Duodenal mucosa (tissue), 2 donors: Measurements from ENCODE around the gene EFCAB11.

Source experiments
- H3K27ac ChIP-seq: one replicate; pipeline ENCODE4 v1.7.0; 2013; ENCODE audit warnings: low read depth, low read length
- H3K27me3 ChIP-seq, 2 donors: one replicate each; pipeline ENCODE4 v1.7.0; 2013; ENCODE audit warnings: low read length in 2 of 2, control low read depth in 1 of 2; ENCODE audit not compliant: insufficient read depth in 2 of 2, control insufficient read depth in 1 of 2
- H3K36me3 ChIP-seq, 2 donors: one replicate each; pipeline ENCODE4 v1.7.0; 2013; ENCODE audit warnings: low read length in 2 of 2, control low read depth in 1 of 2; ENCODE audit not compliant: insufficient read depth in 2 of 2, control insufficient read depth in 1 of 2
- H3K4me1 ChIP-seq, 2 donors: one replicate each; pipeline ENCODE4 v1.7.0; 2013; ENCODE audit warnings: low read length in 2 of 2, control low read depth in 1 of 2; ENCODE audit not compliant: insufficient read depth in 2 of 2, control insufficient read depth in 1 of 2
- H3K4me3 ChIP-seq, 2 donors: one replicate each; pipeline ENCODE4 v1.7.0; 2013; ENCODE audit warnings: low read length in 2 of 2, low read depth in 1 of 2
- H3K9ac ChIP-seq, 2 donors: one replicate each; pipeline ENCODE4 v1.7.0; 2013; ENCODE audit warnings: low read length in 2 of 2, low read depth in 1 of 2
- H3K9me3 ChIP-seq, 2 donors: one replicate each; pipeline ENCODE4 v1.7.0; 2013; ENCODE audit warnings: low read length in 2 of 2, control low read depth in 1 of 2; ENCODE audit not compliant: control insufficient read depth in 1 of 2

The EFCAB11 gene

GRCh38 chr14:89810101-89810500, 144.4 kb downstream of the EFCAB11 start:
- Histone ChIP-seq H3K9me3 (no peaks in the 10 kb centered on the region), H3K27me3 (no peaks in the 10 kb centered on the region), H3K36me3 (no peaks in the 10 kb centered on the region), H3K27ac (no peak overlapping the region), H3K4me1 (peaks cover 0 to 10% of the 10 kb centered on the region in 2 donors), H3K4me3 (no peak overlapping the region), H3K9ac (no peak overlapping the region)

DNA sequence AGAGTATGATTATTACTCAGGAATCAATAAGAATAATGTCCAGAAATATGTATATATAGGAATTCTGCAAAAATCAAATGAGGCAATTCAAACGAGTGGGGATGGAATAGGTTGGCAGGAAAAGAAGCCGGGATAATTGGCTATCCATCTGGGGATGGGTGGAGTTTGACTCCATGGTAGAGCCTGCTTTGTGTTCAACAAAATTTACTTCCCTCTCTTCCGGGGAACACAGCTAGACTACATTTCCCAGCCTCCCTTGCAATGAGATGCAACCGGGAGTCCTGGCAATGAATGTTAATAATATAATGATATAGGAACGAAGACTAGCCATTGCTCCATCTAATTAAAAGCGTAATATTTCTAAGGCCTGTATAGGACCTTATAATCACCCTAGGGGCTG, 146.6 kb downstream of the EFCAB11 start:
- Histone ChIP-seq H3K9me3 (no peaks in the 10 kb centered on the region), H3K36me3 (no peaks in the 10 kb centered on the region), H3K9ac (no peak overlapping the region), H3K4me3 (no peak overlapping the region), H3K4me1 (peaks cover 0 to 10% of the 10 kb centered on the region in 2 donors), H3K27me3 (no peaks in the 10 kb centered on the region), H3K27ac (no peak overlapping the region)

DNA sequence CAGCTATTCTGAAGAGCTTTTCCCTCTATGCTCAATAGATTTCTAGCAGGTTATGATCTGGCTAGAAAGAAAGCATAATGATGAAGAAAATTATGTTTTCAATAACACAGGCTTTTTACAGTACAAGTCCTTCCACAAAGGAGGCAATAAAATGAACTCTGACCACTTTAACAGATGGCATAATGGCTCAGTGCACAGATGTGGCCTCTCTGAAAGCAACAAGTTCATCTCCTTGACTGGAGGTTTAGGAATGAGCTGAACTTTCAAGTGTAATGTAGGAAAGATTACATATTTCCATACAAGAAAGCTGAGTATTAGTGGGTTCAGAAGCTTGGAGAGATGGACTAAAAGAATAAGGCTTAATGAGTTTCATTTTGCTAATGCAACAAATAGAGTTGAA, 147.4 kb downstream of the EFCAB11 start:
- Histone ChIP-seq H3K36me3 (no peaks in the 10 kb centered on the region), H3K9ac (no peak overlapping the region), H3K27ac (no peak overlapping the region), H3K4me3 (no peak overlapping the region), H3K4me1 (peaks cover 0 to 10% of the 10 kb centered on the region in 2 donors), H3K27me3 (no peaks in the 10 kb centered on the region), H3K9me3 (no peaks in the 10 kb centered on the region)

- Histone ChIP-seq H3K27me3 (no peaks in the 10 kb centered on the region), H3K27ac (no peak overlapping the region), H3K36me3 (no peaks in the 10 kb centered on the region), H3K4me1 (peaks cover 0 to 10% of the 10 kb centered on the region in 2 donors), H3K9me3 (no peaks in the 10 kb centered on the region), H3K4me3 (no peak overlapping the region), H3K9ac (no peak overlapping the region)
These were observed 148.1 kb downstream of the EFCAB11 start for GRCh38 chr14:89806451-89806850.

DNA sequence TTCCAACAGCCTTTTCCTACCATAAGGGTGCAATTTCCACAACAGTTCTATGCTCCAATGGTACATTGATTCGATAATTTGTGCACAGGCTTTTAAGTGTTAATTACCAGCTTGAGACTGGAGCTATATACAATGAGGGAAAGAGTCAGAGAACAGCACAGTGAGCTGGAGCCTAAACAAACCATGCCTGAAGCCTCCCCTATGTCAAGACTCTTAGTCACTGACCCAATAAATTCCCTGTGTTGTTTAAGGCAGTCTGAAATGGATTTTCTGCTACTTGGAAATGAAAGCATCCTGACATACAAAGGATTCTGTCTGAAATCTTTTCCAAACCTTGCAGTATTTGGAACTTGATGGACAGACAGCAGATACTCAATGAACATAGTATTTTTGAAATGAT, 149.0 kb downstream of the EFCAB11 start:
- Histone ChIP-seq H3K9me3 (no peaks in the 10 kb centered on the region), H3K4me3 (no peak overlapping the region), H3K9ac (no peak overlapping the region), H3K4me1 (peaks cover 0 to 10% of the 10 kb centered on the region in 2 donors), H3K27ac (no peak overlapping the region), H3K27me3 (no peaks in the 10 kb centered on the region), H3K36me3 (no peaks in the 10 kb centered on the region)

DNA sequence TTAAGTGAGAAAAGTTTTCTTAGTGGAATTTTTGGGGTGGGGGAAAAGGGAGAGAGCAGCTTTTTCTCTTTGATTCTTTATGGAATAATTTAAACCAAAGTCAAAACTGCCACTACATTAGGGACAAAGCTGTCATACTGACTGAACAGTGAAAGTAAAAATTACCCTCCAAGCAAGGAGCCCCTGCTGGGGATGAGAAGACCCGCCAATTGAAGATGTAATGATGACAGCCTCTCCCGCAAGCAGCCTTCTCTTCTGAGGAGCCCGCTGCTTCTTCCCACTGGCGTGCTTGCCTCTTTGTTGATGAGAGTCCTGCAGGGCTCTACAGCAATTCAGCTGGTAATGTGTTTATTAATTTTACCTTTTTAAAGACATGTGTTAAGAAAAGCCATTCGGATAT, 151.0 kb downstream of the EFCAB11 start:
- H3K9me3 ChIP-seq: no peaks in the 10 kb centered on the region
- H3K27me3 ChIP-seq: no peaks in the 10 kb centered on the region
- H3K4me3 ChIP-seq: no peak overlapping the region
- no peak overlapping the region for H3K27ac ChIP-seq
- no peaks in the 10 kb centered on the region for H3K36me3 ChIP-seq
- no peak overlapping the region for H3K9ac ChIP-seq
- H3K4me1 ChIP-seq: peaks cover 0 to 10% of the 10 kb centered on the region in 2 donors

- H3K27me3 ChIP-seq: no peaks in the 10 kb centered on the region
- no peaks in the 10 kb centered on the region for H3K9me3 ChIP-seq
- H3K4me1 ChIP-seq: no peaks in the 10 kb centered on the region
- no peak overlapping the region for H3K27ac ChIP-seq
- H3K36me3 ChIP-seq: no peaks in the 10 kb centered on the region
- no peak overlapping the region for H3K4me3 ChIP-seq
- no peak overlapping the region for H3K9ac ChIP-seq
These were observed 153.4 kb downstream of the EFCAB11 start for GRCh38 chr14:89801136-89801535.

GRCh38 chr14:89798212-89798773, 156.2 kb downstream of the EFCAB11 start:
- no peak overlapping the region for H3K27ac ChIP-seq
- H3K9me3 ChIP-seq: no peaks in the 10 kb centered on the region
- no peak overlapping the region for H3K4me3 ChIP-seq
- H3K27me3 ChIP-seq: no peaks in the 10 kb centered on the region
- no peaks in the 10 kb centered on the region for H3K36me3 ChIP-seq
- H3K4me1 ChIP-seq: no peaks in the 10 kb centered on the region
- H3K9ac ChIP-seq: no peak overlapping the region

- Histone ChIP-seq H3K9me3 (no peaks in the 10 kb centered on the region), H3K27me3 (no peaks in the 10 kb centered on the region), H3K36me3 (no peaks in the 10 kb centered on the region), H3K4me3 (no peak overlapping the region), H3K27ac (no peak overlapping the region), H3K4me1 (no peaks in the 10 kb centered on the region), H3K9ac (no peak overlapping the region)
These were observed 157.4 kb downstream of the EFCAB11 start for GRCh38 chr14:89797148-89797547.

GRCh38 chr14:89794096-89794495, 160.4 kb downstream of the EFCAB11 start:
- Histone ChIP-seq H3K27ac (no peak overlapping the region), H3K4me3 (no peak overlapping the region), H3K27me3 (no peaks in the 10 kb centered on the region), H3K9me3 (no peaks in the 10 kb centered on the region), H3K4me1 (no peaks in the 10 kb centered on the region), H3K9ac (no peak overlapping the region), H3K36me3 (no peaks in the 10 kb centered on the region)

DNA sequence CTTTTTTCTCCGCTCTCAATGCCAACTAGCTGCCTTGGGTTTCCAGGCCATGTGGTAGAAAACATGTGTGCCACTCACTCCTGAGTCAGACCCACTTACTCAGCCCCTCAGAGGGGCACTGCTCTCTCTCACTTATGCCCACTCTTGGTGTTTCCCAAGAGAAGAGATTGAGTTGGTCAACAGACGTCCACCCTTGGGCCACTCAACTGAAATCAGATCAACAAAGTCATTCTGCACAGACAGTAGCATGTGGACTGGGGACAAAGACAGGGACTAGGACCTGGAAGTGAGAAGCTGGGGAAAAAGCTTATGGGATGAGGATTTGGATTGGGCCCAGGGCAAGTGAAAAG, 161.2 kb downstream of the EFCAB11 start:
- H3K9me3 ChIP-seq: no peaks in the 10 kb centered on the region
- H3K4me3 ChIP-seq: no peak overlapping the region
- no peak overlapping the region for H3K9ac ChIP-seq
- H3K27ac ChIP-seq: no peak overlapping the region
- no peaks in the 10 kb centered on the region for H3K4me1 ChIP-seq
- H3K36me3 ChIP-seq: no peaks in the 10 kb centered on the region
- H3K27me3 ChIP-seq: no peaks in the 10 kb centered on the region
